ENCODE measurements around the gene AOC1.

The AOC1 gene

GRCh38 chr7:150902078-150903033 lies 50.0 kb downstream of the AOC1 start:
- Histone ChIP-seq H3K4me2 (ENCODE audit: low read length) (no peak overlapping the region), H3K18ac (ENCODE audit: low read length) (no peak overlapping the region), H4K5ac (ENCODE audit: low read length) (no peak overlapping the region), H3K4ac (ENCODE audit: low read depth, low read length) (no peak overlapping the region), H3K36me3 (ENCODE audit: control insufficient read depth, insufficient read depth, low read length) (no peaks in the 10 kb centered on the region), H2AK5ac (ENCODE audit: low read length) (no peak overlapping the region), H2BK15ac (replicated peaks; ENCODE audit: low read depth) (no peak overlapping the region), H2BK5ac (ENCODE audit: low read length) (no peak overlapping the region), H3K4me3 (ENCODE audit: low read length) (no peak overlapping the region), H3K79me1 (ENCODE audit: low read length) (no peaks in the 10 kb centered on the region), H3K23ac (ENCODE audit: low read length) (no peak overlapping the region), H3K27me3 (ENCODE audit: insufficient read depth, low read length, poor library complexity) (no peaks in the 10 kb centered on the region), H3K79me2 (ENCODE audit: control insufficient read depth, insufficient read depth, low read length) (no peaks in the 10 kb centered on the region), H3K27ac (ENCODE audit: low read depth, low read length) (no peak overlapping the region), H3K9ac (ENCODE audit: low read length) (no peak overlapping the region), H3K4me1 (ENCODE audit: control insufficient read depth, low read depth, low read length) (no peaks in the 10 kb centered on the region), H3K56ac (ENCODE audit: low read length) (no peak overlapping the region), H2BK120ac (ENCODE audit: low read depth, low read length) (no peak overlapping the region), H4K8ac (ENCODE audit: low read depth, low read length) (no peak overlapping the region)
- no CpG with 5 or more reads among the region's 14 CpGs for WGBS (ENCODE audit: extremely low coverage, insufficient coverage, low lambda C conversion rate)
- no peak for DNase-seq

GRCh38 chr7:150903606-150904005 lies 51.3 kb downstream of the AOC1 start:
- no peak for DNase-seq
- WGBS (ENCODE audit: extremely low coverage, insufficient coverage, low lambda C conversion rate), result 100% methylated on average over 3 of the region's 12 CpGs

DNA sequence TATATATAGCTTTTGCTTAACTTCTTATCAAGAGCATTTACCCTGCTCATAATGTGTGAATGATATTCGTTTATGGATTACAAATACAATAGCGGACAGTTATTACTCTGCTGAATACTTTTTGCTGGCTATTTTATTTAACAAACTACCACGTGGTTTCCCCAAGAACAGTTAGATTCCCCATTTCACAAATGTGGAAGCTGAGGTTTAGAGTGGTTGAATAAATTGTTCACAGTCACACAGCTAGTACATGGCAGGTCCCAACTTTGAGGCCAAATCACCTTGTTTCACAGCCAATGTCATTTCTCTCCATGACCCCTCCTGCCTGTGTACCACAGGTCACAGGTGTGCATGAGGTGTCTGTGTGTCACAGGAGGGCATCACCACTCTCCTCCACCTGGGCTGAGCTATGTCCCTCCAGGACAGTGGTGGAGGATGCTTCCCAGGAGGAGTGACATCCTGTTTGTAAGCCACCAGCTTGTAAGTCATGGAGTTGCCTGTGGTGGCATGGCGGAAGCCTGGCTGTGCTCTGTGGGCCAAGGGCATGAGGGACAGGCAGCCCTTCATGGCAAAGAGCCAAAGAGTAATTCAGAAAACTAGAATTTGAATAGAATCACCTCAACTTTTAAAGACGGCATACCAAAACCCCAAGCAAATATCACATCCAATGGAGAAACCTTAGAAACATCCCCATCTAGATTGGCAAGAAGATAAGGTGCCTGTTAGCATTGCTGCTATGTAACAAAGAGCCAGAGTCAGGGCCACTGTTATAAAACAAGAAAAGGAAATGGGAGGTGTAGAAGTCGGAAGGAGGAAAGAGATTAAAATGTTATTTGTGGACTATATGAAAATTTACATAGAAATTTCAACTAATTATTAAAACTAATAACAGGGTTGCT lies 51.9 kb downstream of the AOC1 start:
- Histone ChIP-seq H2AK5ac (ENCODE audit: low read length) (no peak overlapping the region), H3K79me2 (ENCODE audit: control insufficient read depth, insufficient read depth, low read length) (no peaks in the 10 kb centered on the region), H3K4me3 (ENCODE audit: low read length) (no peak overlapping the region), H4K5ac (ENCODE audit: low read length) (no peak overlapping the region), H3K4me2 (ENCODE audit: low read length) (no peak overlapping the region), H2BK5ac (ENCODE audit: low read length) (no peak overlapping the region), H2BK120ac (ENCODE audit: low read depth, low read length) (no peak overlapping the region), H3K18ac (ENCODE audit: low read length) (no peak overlapping the region), H3K27me3 (ENCODE audit: insufficient read depth, low read length, poor library complexity) (no peaks in the 10 kb centered on the region), H3K79me1 (ENCODE audit: low read length) (no peaks in the 10 kb centered on the region), H3K9ac (ENCODE audit: low read length) (no peak overlapping the region), H3K4ac (ENCODE audit: low read depth, low read length) (no peak overlapping the region), H3K4me1 (ENCODE audit: control insufficient read depth, low read depth, low read length) (no peaks in the 10 kb centered on the region), H2BK15ac (replicated peaks; ENCODE audit: low read depth) (no peak overlapping the region), H3K36me3 (ENCODE audit: control insufficient read depth, insufficient read depth, low read length) (no peaks in the 10 kb centered on the region), H4K8ac (ENCODE audit: low read depth, low read length) (no peak overlapping the region), H3K27ac (ENCODE audit: low read depth, low read length) (no peak overlapping the region), H3K23ac (ENCODE audit: low read length) (no peak overlapping the region), H3K56ac (ENCODE audit: low read length) (no peak overlapping the region)
- DNase-seq, result no peak
- 100% methylated on average over 1 of the region's 6 CpGs for WGBS (ENCODE audit: extremely low coverage, insufficient coverage, low lambda C conversion rate)

More at GRCh38 chr7:150903606-150904005, 51.3 kb downstream of the AOC1 start:
- no peaks in the 10 kb centered on the region for H3K27me3 ChIP-seq (ENCODE audit: insufficient read depth, low read length, poor library complexity)
- no peak overlapping the region for H3K27ac ChIP-seq (ENCODE audit: low read depth, low read length)
- H3K79me2 ChIP-seq (ENCODE audit: control insufficient read depth, insufficient read depth, low read length), result no peaks in the 10 kb centered on the region
- H2BK120ac ChIP-seq (ENCODE audit: low read depth, low read length), result no peak overlapping the region
- no peak overlapping the region for H2AK5ac ChIP-seq (ENCODE audit: low read length)
- no peaks in the 10 kb centered on the region for H3K36me3 ChIP-seq (ENCODE audit: control insufficient read depth, insufficient read depth, low read length)
- H3K56ac ChIP-seq (ENCODE audit: low read length), result no peak overlapping the region
- H4K8ac ChIP-seq (ENCODE audit: low read depth, low read length), result no peak overlapping the region
- H2BK5ac ChIP-seq (ENCODE audit: low read length), result no peak overlapping the region
- H3K4me2 ChIP-seq (ENCODE audit: low read length), result no peak overlapping the region
- no peaks in the 10 kb centered on the region for H3K79me1 ChIP-seq (ENCODE audit: low read length)
- H3K18ac ChIP-seq (ENCODE audit: low read length), result no peak overlapping the region
- H3K9ac ChIP-seq (ENCODE audit: low read length), result no peak overlapping the region
- H3K4me3 ChIP-seq (ENCODE audit: low read length), result no peak overlapping the region
- H3K4ac ChIP-seq (ENCODE audit: low read depth, low read length), result no peak overlapping the region
- H2BK15ac ChIP-seq (replicated peaks; ENCODE audit: low read depth), result no peak overlapping the region
- no peaks in the 10 kb centered on the region for H3K4me1 ChIP-seq (ENCODE audit: control insufficient read depth, low read depth, low read length)
- no peak overlapping the region for H3K23ac ChIP-seq (ENCODE audit: low read length)
- no peak overlapping the region for H4K5ac ChIP-seq (ENCODE audit: low read length)

- H3K56ac ChIP-seq (ENCODE audit: low read length), result no peak overlapping the region
- H3K79me2 ChIP-seq (ENCODE audit: control insufficient read depth, insufficient read depth, low read length), result no peaks in the 10 kb centered on the region
- no peaks in the 10 kb centered on the region for H3K79me1 ChIP-seq (ENCODE audit: low read length)
- H3K4ac ChIP-seq (ENCODE audit: low read depth, low read length), result no peak overlapping the region
- no peak overlapping the region for H2AK5ac ChIP-seq (ENCODE audit: low read length)
- H4K8ac ChIP-seq (ENCODE audit: low read depth, low read length), result no peak overlapping the region
- no peak overlapping the region for H2BK120ac ChIP-seq (ENCODE audit: low read depth, low read length)
- no peak for DNase-seq
- no peak overlapping the region for H3K18ac ChIP-seq (ENCODE audit: low read length)
- no peak overlapping the region for H4K5ac ChIP-seq (ENCODE audit: low read length)
- H3K27ac ChIP-seq (ENCODE audit: low read depth, low read length), result no peak overlapping the region
- no CpG with 5 or more reads among the region's 2 CpGs for WGBS (ENCODE audit: extremely low coverage, insufficient coverage, low lambda C conversion rate)
- H3K27me3 ChIP-seq (ENCODE audit: insufficient read depth, low read length, poor library complexity), result no peaks in the 10 kb centered on the region
- no peaks in the 10 kb centered on the region for H3K36me3 ChIP-seq (ENCODE audit: control insufficient read depth, insufficient read depth, low read length)
- H3K4me2 ChIP-seq (ENCODE audit: low read length), result no peak overlapping the region
- no peak overlapping the region for H2BK5ac ChIP-seq (ENCODE audit: low read length)
- no peak overlapping the region for H3K4me3 ChIP-seq (ENCODE audit: low read length)
- no peaks in the 10 kb centered on the region for H3K4me1 ChIP-seq (ENCODE audit: control insufficient read depth, low read depth, low read length)
- no peak overlapping the region for H3K9ac ChIP-seq (ENCODE audit: low read length)
- H2BK15ac ChIP-seq (replicated peaks; ENCODE audit: low read depth), result no peak overlapping the region
- H3K23ac ChIP-seq (ENCODE audit: low read length), result no peak overlapping the region
Measured at GRCh38 chr7:150908173-150908572, 55.9 kb downstream of the AOC1 start.

GRCh38 chr7:150909200-150909995 lies 57.1 kb downstream of the AOC1 start:
- Histone ChIP-seq H3K36me3 (ENCODE audit: control insufficient read depth, insufficient read depth, low read length) (no peaks in the 10 kb centered on the region), H2AK5ac (ENCODE audit: low read length) (no peak overlapping the region), H3K79me1 (ENCODE audit: low read length) (no peaks in the 10 kb centered on the region), H3K23ac (ENCODE audit: low read length) (no peak overlapping the region), H2BK15ac (replicated peaks; ENCODE audit: low read depth) (no peak overlapping the region), H3K27ac (ENCODE audit: low read depth, low read length) (no peak overlapping the region), H3K9ac (ENCODE audit: low read length) (no peak overlapping the region), H3K4ac (ENCODE audit: low read depth, low read length) (no peak overlapping the region), H3K79me2 (ENCODE audit: control insufficient read depth, insufficient read depth, low read length) (no peaks in the 10 kb centered on the region), H3K4me3 (ENCODE audit: low read length) (no peak overlapping the region), H2BK120ac (ENCODE audit: low read depth, low read length) (no peak overlapping the region), H4K8ac (ENCODE audit: low read depth, low read length) (no peak overlapping the region), H3K4me2 (ENCODE audit: low read length) (no peak overlapping the region), H2BK5ac (ENCODE audit: low read length) (no peak overlapping the region), H3K4me1 (ENCODE audit: control insufficient read depth, low read depth, low read length) (no peaks in the 10 kb centered on the region), H3K18ac (ENCODE audit: low read length) (no peak overlapping the region), H3K27me3 (ENCODE audit: insufficient read depth, low read length, poor library complexity) (no peaks in the 10 kb centered on the region), H3K56ac (ENCODE audit: low read length) (no peak overlapping the region), H4K5ac (ENCODE audit: low read length) (no peak overlapping the region)
- no CpG with 5 or more reads among the region's 8 CpGs for WGBS (ENCODE audit: extremely low coverage, insufficient coverage, low lambda C conversion rate)
- DNase-seq, result no peak

Measured in mesendoderm (in vitro differentiated cells).